ENCODE data around the gene KIAA1958. TPM values are rescaled to one million over a fixed set of nuclear protein-coding genes. Genes with fewer than 3 reads are reported as not detected.
"Not testable (repeated sequence)": the region's sequence is repeated elsewhere in the genome, so short reads cannot be mapped to it uniquely, and the experiment has no call there.

KIAA1958 gene
- total RNA-seq, 1 donor from 2014 or later = 55.3 TPM

DNA sequence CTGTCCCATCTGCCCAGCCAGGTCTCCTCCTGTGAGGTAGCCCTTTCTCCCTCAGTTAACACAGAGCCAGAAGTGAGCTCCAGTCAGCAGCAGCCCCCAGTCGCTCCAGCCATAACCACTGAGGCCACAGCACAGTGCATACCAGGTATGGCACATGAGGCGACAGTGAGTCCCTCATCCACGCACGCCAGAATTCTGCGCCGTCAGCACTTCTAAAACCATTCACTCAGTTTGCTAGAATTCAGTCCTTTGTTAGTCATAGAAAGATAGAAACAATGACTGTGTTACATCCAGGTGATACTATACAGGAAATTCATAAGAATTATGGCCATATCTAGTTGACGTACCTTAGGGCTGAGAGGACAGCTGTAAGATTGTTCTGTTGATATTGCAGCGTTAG is 88.5 kb downstream of the KIAA1958 start:
- Mint-ChIP-seq H3K4me1 (ENCODE audit: low read depth) (peaks cover 30% of the 10 kb centered on the region), H3K9me3 (ENCODE audit: low read depth) (no peaks in the 10 kb centered on the region), H3K27me3 (no peaks in the 10 kb centered on the region), H3K36me3 (ENCODE audit: insufficient read depth) (peaks cover 18% of the 10 kb centered on the region), H3K4me3 (ENCODE audit: low read depth) (no peak overlapping the region), H3K27ac (no peak overlapping the region)
- TF ChIP-seq, protein P1, sequence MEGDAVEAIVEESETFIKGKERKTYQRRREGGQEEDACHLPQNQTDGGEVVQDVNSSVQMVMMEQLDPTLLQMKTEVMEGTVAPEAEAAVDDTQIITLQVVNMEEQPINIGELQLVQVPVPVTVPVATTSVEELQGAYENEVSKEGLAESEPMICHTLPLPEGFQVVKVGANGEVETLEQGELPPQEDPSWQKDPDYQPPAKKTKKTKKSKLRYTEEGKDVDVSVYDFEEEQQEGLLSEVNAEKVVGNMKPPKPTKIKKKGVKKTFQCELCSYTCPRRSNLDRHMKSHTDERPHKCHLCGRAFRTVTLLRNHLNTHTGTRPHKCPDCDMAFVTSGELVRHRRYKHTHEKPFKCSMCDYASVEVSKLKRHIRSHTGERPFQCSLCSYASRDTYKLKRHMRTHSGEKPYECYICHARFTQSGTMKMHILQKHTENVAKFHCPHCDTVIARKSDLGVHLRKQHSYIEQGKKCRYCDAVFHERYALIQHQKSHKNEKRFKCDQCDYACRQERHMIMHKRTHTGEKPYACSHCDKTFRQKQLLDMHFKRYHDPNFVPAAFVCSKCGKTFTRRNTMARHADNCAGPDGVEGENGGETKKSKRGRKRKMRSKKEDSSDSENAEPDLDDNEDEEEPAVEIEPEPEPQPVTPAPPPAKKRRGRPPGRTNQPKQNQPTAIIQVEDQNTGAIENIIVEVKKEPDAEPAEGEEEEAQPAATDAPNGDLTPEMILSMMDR (IDR thresholded peaks at IDR 0.05; ENCODE audit: unreplicated experiment) = no peak
- no peak for DNase-seq (ENCODE audit: low spot score, unreplicated experiment)

DNA sequence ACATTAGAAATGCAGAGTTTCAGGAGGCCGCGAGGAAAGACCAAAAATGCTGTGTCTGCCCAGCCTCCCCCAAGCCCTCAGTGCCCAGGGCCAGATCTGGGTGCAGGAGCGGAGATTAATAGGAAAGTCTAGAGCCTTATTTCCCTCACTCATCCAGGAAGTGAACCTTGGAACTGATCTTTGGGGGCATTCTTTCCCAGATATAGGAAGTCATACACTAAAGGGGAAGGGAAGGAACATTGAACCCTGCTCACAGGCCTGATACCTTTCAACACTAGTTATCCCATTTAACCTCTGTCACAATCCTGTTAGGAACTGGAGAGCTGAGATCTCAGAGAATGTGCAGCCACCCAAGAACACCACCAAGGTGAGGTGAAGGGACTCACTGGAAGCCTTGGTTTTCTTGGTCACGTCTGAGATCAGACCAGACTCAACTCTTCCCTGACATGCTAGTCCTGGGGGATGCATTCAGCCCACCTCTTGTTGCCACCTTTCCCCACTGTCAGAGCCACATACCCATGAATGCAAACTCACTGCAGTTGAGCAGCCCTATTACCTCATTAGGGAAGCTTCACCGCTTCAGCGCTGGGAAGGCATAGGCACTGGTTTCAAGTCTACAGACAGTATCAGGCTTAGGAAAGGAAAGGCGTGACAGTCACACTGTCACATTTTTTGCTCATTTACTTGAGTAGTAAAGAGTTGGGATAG is 95.0 kb downstream of the KIAA1958 start:
- H3K4me1 Mint-ChIP-seq (ENCODE audit: low read depth) = peaks cover 9% of the 10 kb centered on the region
- TF ChIP-seq, protein P1 (IDR thresholded peaks at IDR 0.05; ENCODE audit: unreplicated experiment) = no peak
- no peaks in the 10 kb centered on the region for H3K9me3 Mint-ChIP-seq (ENCODE audit: low read depth)
- DNase-seq (ENCODE audit: low spot score, unreplicated experiment) = no peak
- no peak overlapping the region for H3K27ac Mint-ChIP-seq
- H3K27me3 Mint-ChIP-seq = no peaks in the 10 kb centered on the region
- H3K36me3 Mint-ChIP-seq (ENCODE audit: insufficient read depth) = peaks cover 4% of the 10 kb centered on the region
- H3K4me3 Mint-ChIP-seq (ENCODE audit: low read depth) = no peak overlapping the region

DNA sequence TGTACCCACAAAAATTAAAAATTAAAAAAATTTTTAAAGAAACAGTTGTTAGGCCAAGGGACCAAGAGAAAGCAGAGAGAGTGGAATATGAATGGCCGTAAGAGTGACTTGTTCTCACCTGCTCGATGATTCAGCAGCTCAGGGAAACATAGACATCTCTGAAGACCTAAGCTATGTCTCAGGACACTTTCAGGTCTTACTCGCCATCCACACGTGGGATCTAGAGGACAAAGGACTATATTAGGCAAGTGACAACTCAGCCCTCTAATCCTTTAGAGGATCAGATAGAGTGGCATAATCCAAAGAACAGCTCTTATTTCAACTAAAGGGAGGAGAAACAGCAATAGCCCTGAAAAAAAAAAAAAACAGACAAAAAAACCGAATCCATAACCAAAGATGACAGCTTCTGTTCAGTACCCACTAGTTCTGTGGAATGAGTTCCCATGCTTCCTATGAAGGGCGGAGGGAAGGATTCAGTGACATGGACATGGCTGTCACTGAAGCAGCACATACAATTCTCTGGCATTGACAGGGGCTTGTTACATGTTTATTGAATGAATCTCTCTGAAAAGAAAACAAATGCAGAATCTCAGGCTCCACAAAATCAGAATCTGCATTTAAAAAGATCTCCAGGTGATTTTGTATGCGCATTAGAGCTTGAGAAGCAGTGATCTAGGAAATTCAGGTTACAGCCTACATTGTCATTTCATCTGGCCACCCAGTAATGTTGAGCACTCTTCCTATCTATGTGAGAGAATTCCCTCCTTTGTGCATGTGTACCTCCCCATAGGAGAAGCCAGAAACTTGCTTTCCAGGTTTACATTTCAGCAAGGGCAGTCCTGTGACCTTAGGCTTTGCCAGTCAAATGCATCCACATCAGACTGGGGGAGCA is 96.0 kb downstream of the KIAA1958 start:
- Mint-ChIP-seq H3K27ac (no peak overlapping the region), H3K27me3 (no peaks in the 10 kb centered on the region)

DNA sequence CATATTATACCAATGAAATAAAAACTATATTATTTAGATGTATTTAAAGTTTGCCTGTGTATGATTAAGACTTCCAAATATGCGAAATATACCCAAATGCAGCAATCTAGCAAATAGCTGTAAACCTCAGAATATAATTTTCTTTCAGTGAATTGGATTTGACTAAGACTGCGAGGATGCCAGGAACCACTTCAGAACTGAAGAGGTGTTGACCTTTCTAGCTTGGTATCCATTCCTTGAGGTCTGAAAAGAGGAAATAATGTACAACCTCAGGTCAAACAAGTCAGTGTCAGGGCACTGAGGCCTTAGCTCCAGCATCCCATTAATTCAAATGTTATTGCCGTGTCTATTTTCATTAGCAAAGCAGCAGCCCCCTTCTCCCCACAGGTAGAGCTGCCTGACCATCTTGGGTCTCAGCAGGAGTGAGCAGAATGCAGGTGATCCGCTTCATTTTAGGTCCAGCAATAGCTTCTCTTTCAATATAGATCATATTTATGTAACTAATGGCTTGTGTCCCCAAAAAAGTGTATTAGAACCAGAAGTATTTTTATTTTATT is 100.0 kb downstream of the KIAA1958 start:
- Mint-ChIP-seq H3K4me3 (ENCODE audit: low read depth) (no peak overlapping the region), H3K4me1 (ENCODE audit: low read depth) (peaks cover 6% of the 10 kb centered on the region), H3K9me3 (ENCODE audit: low read depth) (no peaks in the 10 kb centered on the region), H3K36me3 (ENCODE audit: insufficient read depth) (peaks cover 2% of the 10 kb centered on the region), H3K27ac (no peak overlapping the region), H3K27me3 (no peaks in the 10 kb centered on the region)
- no peak for DNase-seq (ENCODE audit: low spot score, unreplicated experiment)
- TF ChIP-seq, protein P1 (IDR thresholded peaks at IDR 0.05; ENCODE audit: unreplicated experiment) = no peak

More for the DNA sequence above, 96.0 kb downstream of the KIAA1958 start:
- TF ChIP-seq, protein P1 (IDR thresholded peaks at IDR 0.05; ENCODE audit: unreplicated experiment) = no peak
- DNase-seq (ENCODE audit: low spot score, unreplicated experiment) = no peak
- peaks cover 9% of the 10 kb centered on the region for H3K4me1 Mint-ChIP-seq (ENCODE audit: low read depth)
- peaks cover 2% of the 10 kb centered on the region for H3K36me3 Mint-ChIP-seq (ENCODE audit: insufficient read depth)
- H3K4me3 Mint-ChIP-seq (ENCODE audit: low read depth) = no peak overlapping the region
- no peaks in the 10 kb centered on the region for H3K9me3 Mint-ChIP-seq (ENCODE audit: low read depth)

DNA sequence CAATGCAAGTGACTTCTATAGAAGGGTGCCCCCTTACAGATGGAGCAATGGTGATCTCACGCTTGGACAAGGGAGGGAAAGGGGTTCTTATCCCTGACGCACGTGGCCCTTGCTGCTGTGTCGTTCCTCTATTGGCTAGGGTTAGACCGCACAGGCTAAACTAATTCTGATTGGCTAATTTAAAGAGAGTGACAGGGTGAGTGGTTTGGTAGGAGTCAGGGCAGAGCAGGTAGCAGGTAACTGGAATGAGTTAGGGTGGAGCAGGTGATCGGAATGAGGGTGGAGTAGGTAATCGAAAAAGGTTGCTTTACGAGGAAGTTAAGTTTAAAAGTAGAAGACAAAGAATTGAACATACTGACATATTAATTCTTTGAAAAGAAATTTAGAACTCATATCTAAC is 105.2 kb downstream of the KIAA1958 start:
- peak overlapping the region; percentile 3 for H3K27ac Mint-ChIP-seq

More for the DNA sequence above, 105.2 kb downstream of the KIAA1958 start:
- H3K27me3 Mint-ChIP-seq; DNase-seq (ENCODE audit: low spot score, unreplicated experiment); H3K36me3 Mint-ChIP-seq (ENCODE audit: insufficient read depth); H3K9me3 Mint-ChIP-seq (ENCODE audit: low read depth); H3K4me1 Mint-ChIP-seq (ENCODE audit: low read depth); H3K4me3 Mint-ChIP-seq (ENCODE audit: low read depth): not testable (repeated sequence)

All from progenitor cell of endocrine pancreas (in vitro differentiated cells).